Muscle layer of duodenum (tissue), 2 donors: Measurements from ENCODE around the gene SKAP2.

ENCODE experiments used
- H3K27ac ChIP-seq: one replicate; pipeline ENCODE4 v1.7.0; 2013; ENCODE audit warnings: mild to moderate bottlenecking, low read length
- H3K27me3 ChIP-seq: one replicate; pipeline ENCODE4 v1.7.0; 2013; ENCODE audit warnings: low read depth, mild to moderate bottlenecking, control low read depth, low read length
- H3K36me3 ChIP-seq, 2 donors: one replicate each; pipeline ENCODE4 v1.7.0; 2013; ENCODE audit warnings: low read length in 2 of 2, control low read depth in 1 of 2, mild to moderate bottlenecking in 1 of 2; ENCODE audit not compliant: insufficient read depth in 2 of 2, control insufficient read depth in 1 of 2
- H3K4me1 ChIP-seq, 2 donors: one replicate each; pipeline ENCODE4 v1.7.0; 2013; ENCODE audit warnings: low read length in 2 of 2, mild to moderate bottlenecking in 2 of 2, control low read depth in 1 of 2, moderate library complexity in 1 of 2; ENCODE audit not compliant: insufficient read depth in 2 of 2, control insufficient read depth in 1 of 2
- H3K4me3 ChIP-seq, 2 donors: one replicate each; pipeline ENCODE4 v1.7.0; 2013; ENCODE audit warnings: low read length in 2 of 2, low read depth in 1 of 2, mild to moderate bottlenecking in 1 of 2
- H3K9me3 ChIP-seq, 2 donors: one replicate each; pipeline ENCODE4 v1.7.0; 2013; ENCODE audit warnings: low read length in 2 of 2, control low read depth in 1 of 2, mild to moderate bottlenecking in 1 of 2; ENCODE audit not compliant: control insufficient read depth in 1 of 2
- donor health status: healthy.

SKAP2 gene

DNA sequence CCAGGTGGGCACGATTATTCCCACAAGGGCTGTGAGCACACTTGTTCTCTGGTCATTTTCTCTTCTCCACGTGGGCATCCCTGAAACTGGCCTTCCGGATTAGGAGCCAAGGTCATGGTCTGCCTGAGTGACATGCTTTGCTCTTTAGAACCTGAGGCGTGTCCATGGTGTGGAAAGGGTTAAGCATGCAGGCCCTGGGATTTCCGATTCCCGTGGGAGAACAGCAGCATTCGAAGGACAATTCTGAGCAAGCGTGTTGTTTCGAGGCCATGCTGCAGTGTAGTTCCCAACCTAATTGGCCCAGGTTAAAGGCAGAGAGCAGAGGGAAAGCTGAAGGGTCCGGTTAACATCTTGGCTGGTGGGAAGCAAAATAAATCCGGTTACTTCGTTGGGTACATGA, 245.9 kb downstream of the SKAP2 start:
- Histone ChIP-seq H3K27me3 (no peaks in the 10 kb centered on the region), H3K4me1 (no peaks in the 10 kb centered on the region), H3K9me3 (no peaks in the 10 kb centered on the region), H3K4me3 (no peak overlapping the region), H3K27ac (no peak overlapping the region), H3K36me3 (peaks cover 0 to 3% of the 10 kb centered on the region in 2 donors)
